ENCODE measurements around the gene RASSF8.

- TF ChIP-seq CTCF (IDR thresholded peaks at IDR 0.05; ENCODE audit: extremely low read depth in 1 of 2, insufficient read depth in 1 of 2, low read depth in 1 of 2, low read length in 2 of 2), result no peak
- TF ChIP-seq POLR2AphosphoS5 (IDR thresholded peaks at IDR 0.05; ENCODE audit: insufficient read depth, low read depth, low read length), result no peak
Observed at GRCh38 chr12:26101350-26101734, 142.9 kb downstream of the RASSF8 start.

Data from endothelial cell of umbilical vein (primary cell).